Mesenchymal stem cell (in vitro differentiated cells and primary cell): ENCODE data around the gene SATB2.

Experiments used
- DNase-seq: peaks from one replicate; pipeline ENCODE4 v3.0.0-alpha.2; 2013
- H2AFZ ChIP-seq: one replicate; pipeline ENCODE4 v1.6.1; 2013; ENCODE audit warnings: low read depth, mild to moderate bottlenecking, control low read depth, inconsistent platforms, low read length, moderate library complexity
- H2AK5ac ChIP-seq: 2 replicates; pipeline ENCODE4 v1.6.1; 2013; ENCODE audit warnings: low read length, moderate library complexity, mild to moderate bottlenecking, inconsistent platforms; ENCODE audit not compliant: severe bottlenecking
- H2BK120ac ChIP-seq: one replicate; pipeline ENCODE4 v1.6.1; 2013; ENCODE audit warnings: low read depth, mild to moderate bottlenecking, inconsistent platforms, low read length, moderate library complexity
- H2BK12ac ChIP-seq, 2 experiments: one replicate each; pipeline ENCODE4 v1.6.1; 2013; ENCODE audit warnings: inconsistent platforms in 2 of 2, low read length in 2 of 2, mild to moderate bottlenecking in 2 of 2, moderate library complexity in 2 of 2, control low read depth in 1 of 2
- H2BK15ac ChIP-seq: one replicate; pipeline ENCODE4 v1.6.1; 2013; ENCODE audit warnings: mild to moderate bottlenecking, low read depth, inconsistent platforms; ENCODE audit not compliant: poor library complexity, severe bottlenecking
- H2BK5ac ChIP-seq: 2 replicates; pipeline ENCODE4 v1.6.1; 2013; ENCODE audit warnings: low read depth, mild to moderate bottlenecking, low read length, control low read depth, inconsistent platforms; ENCODE audit not compliant: poor library complexity, severe bottlenecking
- H3K14ac ChIP-seq, 2 experiments: one replicate each; pipeline ENCODE4 v1.6.1; 2013; ENCODE audit warnings: inconsistent platforms in 2 of 2, low read length in 2 of 2, control low read depth in 1 of 2, mild to moderate bottlenecking in 1 of 2, moderate library complexity in 1 of 2
- H3K18ac ChIP-seq, 2 experiments: one replicate each; pipeline ENCODE4 v1.6.1; 2013; ENCODE audit warnings: inconsistent platforms in 2 of 2, low read length in 2 of 2, control low read depth in 1 of 2, low read depth in 1 of 2, mild to moderate bottlenecking in 1 of 2
- H3K23ac ChIP-seq, 2 experiments: one replicate each; pipeline ENCODE4 v1.6.1; 2013; ENCODE audit warnings: inconsistent platforms in 2 of 2, low read length in 2 of 2, mild to moderate bottlenecking in 2 of 2, moderate library complexity in 2 of 2, control low read depth in 1 of 2
- H3K27ac ChIP-seq: 2 replicates; pipeline ENCODE4 v1.5.1; 2013; ENCODE audit warnings: mild to moderate bottlenecking, moderate library complexity, low read length, control low read depth, inconsistent platforms; ENCODE audit not compliant: poor library complexity, severe bottlenecking
- H3K27me3 ChIP-seq, 2 experiments: 2 replicates each; pipeline versions ENCODE4 v1.6.1 to v1.7.0; 2013; ENCODE audit warnings: low read length in 2 of 2, mild to moderate bottlenecking in 2 of 2, moderate library complexity in 2 of 2, control low read depth in 1 of 2, inconsistent platforms in 1 of 2; ENCODE audit not compliant: control insufficient read depth in 1 of 2, insufficient read depth in 1 of 2
- H3K36me3 ChIP-seq, 2 experiments: 2 replicates each; pipeline versions ENCODE4 v1.6.1 to v1.7.0; 2013; ENCODE audit warnings: low read length in 2 of 2, control low read depth in 1 of 2, inconsistent platforms in 1 of 2, low read depth in 1 of 2, mild to moderate bottlenecking in 1 of 2; ENCODE audit not compliant: insufficient read depth in 2 of 2, control insufficient read depth in 1 of 2
- H3K4ac ChIP-seq, 2 experiments: one replicate each; pipeline ENCODE4 v1.6.1; 2013; ENCODE audit warnings: inconsistent platforms in 2 of 2, low read length in 2 of 2, mild to moderate bottlenecking in 2 of 2, moderate library complexity in 2 of 2, control low read depth in 1 of 2, low read depth in 1 of 2
- H3K4me1 ChIP-seq: 2 replicates; pipeline ENCODE4 v1.6.1; 2013; ENCODE audit warnings: low read depth, low read length, control low read depth; ENCODE audit not compliant: control insufficient read depth, insufficient read depth
- H3K4me2 ChIP-seq: 2 replicates; pipeline ENCODE4 v1.6.1; 2013; ENCODE audit warnings: low read length, mild to moderate bottlenecking, inconsistent platforms; ENCODE audit not compliant: poor library complexity, severe bottlenecking
- H3K4me3 ChIP-seq, 2 experiments: 2 replicates each; pipeline versions ENCODE4 v1.5.1 to v1.7.0; 2013; ENCODE audit warnings: low read length in 2 of 2, mild to moderate bottlenecking in 2 of 2, control low read depth in 1 of 2, low read depth in 1 of 2; ENCODE audit not compliant: insufficient read depth in 1 of 2
- H3K79me1 ChIP-seq: replicated peaks from 2 replicates; pipeline ENCODE4 v1.6.1; 2013; ENCODE audit warnings: mild to moderate bottlenecking, control low read depth, low read length, inconsistent platforms; ENCODE audit not compliant: poor library complexity, severe bottlenecking
- H3K9ac ChIP-seq: 2 replicates; pipeline ENCODE4 v1.7.0; 2013; ENCODE audit warnings: mild to moderate bottlenecking, low read length, moderate library complexity
- H3K9me3 ChIP-seq: 2 replicates; pipeline ENCODE4 v1.7.0; 2013; ENCODE audit warnings: mild to moderate bottlenecking, low read length; ENCODE audit not compliant: control insufficient read depth
- H4K8ac ChIP-seq: one replicate; pipeline ENCODE4 v1.6.1; 2013; ENCODE audit warnings: inconsistent platforms, mild to moderate bottlenecking, low read length, moderate library complexity
- H4K91ac ChIP-seq: one replicate; pipeline ENCODE4 v1.6.1; 2013; ENCODE audit warnings: mild to moderate bottlenecking, low read length, inconsistent platforms
- WGBS: methylation state at CpG from one replicate; pipeline ENCODE4 v1.1.7; 2013; ENCODE audit warnings: mixed read lengths; 5-methylcytosine and 5-hydroxymethylcytosine counted together

SATB2 gene

DNA sequence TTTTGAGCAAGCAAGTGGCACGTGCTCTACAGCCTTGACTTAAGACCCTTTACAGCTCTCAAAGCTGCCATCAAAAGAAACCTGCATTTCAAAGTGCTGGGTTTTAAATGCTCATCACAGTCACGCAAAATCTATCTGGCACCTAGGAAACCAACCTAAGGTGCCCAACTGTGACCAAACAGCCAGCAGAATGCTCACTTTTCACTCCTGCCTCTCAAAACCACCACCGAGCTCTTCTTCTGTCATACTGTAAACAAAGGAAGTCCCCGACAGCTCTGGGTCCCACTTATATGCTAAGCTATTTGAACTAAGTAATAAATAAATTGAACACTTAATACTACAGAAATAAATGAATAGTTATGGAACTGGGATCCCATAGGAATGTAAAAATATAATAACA, 33.6 kb downstream of the SATB2 start:
- no peak overlapping the region for H2BK12ac ChIP-seq
- no peak overlapping the region for H3K27ac ChIP-seq
- WGBS = 48% methylated on average over 2 of the region's 4 CpGs
- H4K91ac ChIP-seq = no peak overlapping the region
- H4K8ac ChIP-seq = no peak overlapping the region
- H2BK15ac ChIP-seq = no peak overlapping the region
- no peaks in the 10 kb centered on the region for H3K9me3 ChIP-seq
- no peaks in the 10 kb centered on the region for H3K27me3 ChIP-seq
- no peak overlapping the region for H3K23ac ChIP-seq
- H2AFZ ChIP-seq = no peak overlapping the region
- no peak overlapping the region for H3K4me2 ChIP-seq
- H3K79me1 ChIP-seq = no peaks in the 10 kb centered on the region
- no peaks in the 10 kb centered on the region for H3K4me1 ChIP-seq
- H3K18ac ChIP-seq = no peak overlapping the region
- H3K9ac ChIP-seq = no peak overlapping the region
- peaks cover 0 to 64% of the 10 kb centered on the region in 2 experiments for H3K36me3 ChIP-seq
- no peak overlapping the region for H3K4me3 ChIP-seq
- no peak overlapping the region for H3K4ac ChIP-seq
- no peak overlapping the region for H2BK5ac ChIP-seq
- no peak overlapping the region for H2AK5ac ChIP-seq
- H3K14ac ChIP-seq = no peak overlapping the region
- no peak overlapping the region for H2BK120ac ChIP-seq
- peak; percentile 18 for DNase-seq

- Histone ChIP-seq H3K4me3 (no peak overlapping the region), H3K4ac (no peak overlapping the region), H2BK120ac (no peak overlapping the region), H4K8ac (no peak overlapping the region), H3K23ac (no peak overlapping the region), H2BK15ac (no peak overlapping the region), H3K18ac (no peak overlapping the region), H3K79me1 (no peaks in the 10 kb centered on the region), H3K27ac (no peak overlapping the region), H3K27me3 (no peaks in the 10 kb centered on the region), H3K14ac (no peak overlapping the region), H4K91ac (no peak overlapping the region), H3K4me1 (no peaks in the 10 kb centered on the region), H2AK5ac (no peak overlapping the region), H3K4me2 (no peak overlapping the region), H2BK12ac (no peak overlapping the region), H2AFZ (no peak overlapping the region), H3K9ac (no peak overlapping the region), H3K36me3 (peaks cover 0 to 76% of the 10 kb centered on the region in 2 experiments), H2BK5ac (no peak overlapping the region), H3K9me3 (no peaks in the 10 kb centered on the region)
- 91% methylated on average over 4 of the region's 5 CpGs for WGBS
- DNase-seq = no peak
Observed at GRCh38 chr2:199419428-199419827, 38.3 kb downstream of the SATB2 start.

GRCh38 chr2:199414465-199414864, 43.3 kb downstream of the SATB2 start:
- Histone ChIP-seq H3K23ac (no peak overlapping the region), H3K4me3 (no peak overlapping the region), H2AK5ac (no peak overlapping the region), H4K8ac (no peak overlapping the region), H3K79me1 (no peaks in the 10 kb centered on the region), H3K9me3 (no peaks in the 10 kb centered on the region), H2BK120ac (no peak overlapping the region), H3K18ac (no peak overlapping the region), H3K14ac (peak overlapping the region in 1 of 2 experiments; percentile 89), H2BK15ac (no peak overlapping the region), H2BK5ac (no peak overlapping the region), H2BK12ac (no peak overlapping the region), H4K91ac (no peak overlapping the region), H3K4ac (no peak overlapping the region), H3K9ac (no peak overlapping the region), H3K27ac (no peak overlapping the region), H3K27me3 (no peaks in the 10 kb centered on the region), H3K4me2 (no peak overlapping the region), H3K36me3 (peaks cover 0 to 58% of the 10 kb centered on the region in 2 experiments), H2AFZ (no peak overlapping the region), H3K4me1 (peaks cover 2% of the 10 kb centered on the region)
- no peak for DNase-seq
- WGBS = 86% methylated on average over 7 of the region's 7 CpGs

- Histone ChIP-seq H3K4ac (no peak overlapping the region), H2BK15ac (no peak overlapping the region), H2BK12ac (no peak overlapping the region), H2BK5ac (no peak overlapping the region), H3K23ac (no peak overlapping the region), H4K91ac (no peak overlapping the region), H3K79me1 (no peaks in the 10 kb centered on the region), H3K4me1 (peaks cover 2% of the 10 kb centered on the region), H3K14ac (no peak overlapping the region), H2BK120ac (no peak overlapping the region), H3K36me3 (peaks cover 0 to 53% of the 10 kb centered on the region in 2 experiments), H3K9ac (no peak overlapping the region), H3K27ac (no peak overlapping the region), H3K9me3 (no peaks in the 10 kb centered on the region), H2AK5ac (no peak overlapping the region), H3K18ac (no peak overlapping the region), H2AFZ (no peak overlapping the region), H4K8ac (no peak overlapping the region), H3K4me2 (no peak overlapping the region), H3K27me3 (no peaks in the 10 kb centered on the region), H3K4me3 (no peak overlapping the region)
- DNase-seq = no peak
- 100% methylated on average over 2 of the region's 3 CpGs for WGBS
Observed at GRCh38 chr2:199414001-199414400, 43.7 kb downstream of the SATB2 start.
